Activated CD8-positive, alpha-beta memory T cell treated with anti-CD3 and anti-CD28 coated beads for 36 hours (primary cell): ENCODE measurements around the gene TMEM11. TPM values are rescaled to one million over a fixed set of nuclear protein-coding genes. Genes with fewer than 3 reads are reported as not detected.
"Not testable (repeated sequence)": the region's sequence is repeated elsewhere in the genome, so short reads cannot be mapped to it uniquely, and the experiment has no call there.

ENCODE experiments used
- CTCF ChIA-PET: fragments of 350-600 bp; sonication (Branson Sonifier 250); formaldehyde crosslinking; loops from one replicate; lab custom pipeline; 2021; ENCODE audit warnings: antibody characterized with exemption; lab: Charles Lee
- POLR2A ChIA-PET: fragments of 350-600 bp; sonication (Branson Sonifier 250); formaldehyde crosslinking; loops from one replicate; lab custom pipeline; 2021; ENCODE audit warnings: antibody characterized with exemption; lab: Charles Lee
- total RNA-seq, 2 experiments: library from RNA; stranded (reverse); gene quantifications; one replicate each; pipeline ENCODE4 v1.2.3, GENCODE V29; 2021

The TMEM11 gene
- total RNA-seq, 2 experiments from 2014 or later: 28.2 to 28.6 TPM

GRCh38 chr17:21196126-21196525 is 17.8 kb downstream of the TMEM11 start:
- POLR2A ChIA-PET: no interaction called here
- CTCF ChIA-PET: no interaction called here

- ChIA-PET CTCF (no interaction called here), POLR2A (no interaction called here)
Measured at GRCh38 chr17:21194703-21195102, 19.3 kb downstream of the TMEM11 start.

- CTCF ChIA-PET: no interaction called here
Measured at GRCh38 chr17:21194226-21194625, 19.7 kb downstream of the TMEM11 start.

GRCh38 chr17:21193031-21193430 is 20.9 kb downstream of the TMEM11 start:
- ChIA-PET CTCF (no interaction called here), POLR2A (no interaction called here)

More at GRCh38 chr17:21194226-21194625, 19.7 kb downstream of the TMEM11 start:
- POLR2A ChIA-PET: no interaction called here

GRCh38 chr17:21192414-21192813 is 21.5 kb downstream of the TMEM11 start:
- CTCF ChIA-PET, POLR2A ChIA-PET: not testable (repeated sequence)

- ChIA-PET CTCF (no interaction called here), POLR2A (no interaction called here)
Measured at GRCh38 chr17:21191698-21192097, 22.3 kb downstream of the TMEM11 start.

- POLR2A ChIA-PET: no interaction called here
- CTCF ChIA-PET: interaction anchor here (0.6 kb wide), 1 partner anchor 14 kb away, joined by 4 read pairs; no protein-coding TSS in a partner anchor
Measured at GRCh38 chr17:21190078-21190477, 23.9 kb downstream of the TMEM11 start.

- POLR2A ChIA-PET: no interaction called here
Measured at GRCh38 chr17:21189361-21189760, 24.6 kb downstream of the TMEM11 start.

GRCh38 chr17:21186399-21187187 is 27.4 kb downstream of the TMEM11 start:
- ChIA-PET POLR2A (no interaction called here), CTCF (no interaction called here)

More at GRCh38 chr17:21189361-21189760, 24.6 kb downstream of the TMEM11 start:
- CTCF ChIA-PET: interaction anchor here (0.6 kb wide), 1 partner anchor 15 kb away, joined by 5 read pairs; no protein-coding TSS in a partner anchor

GRCh38 chr17:21185061-21185460 is 28.9 kb downstream of the TMEM11 start:
- CTCF ChIA-PET: no interaction called here
- POLR2A ChIA-PET: no interaction called here

- POLR2A ChIA-PET: no interaction called here
- CTCF ChIA-PET: no interaction called here
Measured at GRCh38 chr17:21184570-21184969, 29.4 kb downstream of the TMEM11 start.

- ChIA-PET CTCF (interaction anchor here (0.9 kb wide), 1 partner anchor 10 kb away, joined by 3 read pairs; no protein-coding TSS in a partner anchor), POLR2A (no interaction called here)
Measured at GRCh38 chr17:21183468-21183867, 30.5 kb downstream of the TMEM11 start.

GRCh38 chr17:21177854-21178600 is 35.9 kb downstream of the TMEM11 start:
- ChIA-PET CTCF (no interaction called here), POLR2A (no interaction called here)

GRCh38 chr17:21177401-21177800 is 36.6 kb downstream of the TMEM11 start:
- ChIA-PET CTCF (no interaction called here), POLR2A (interaction anchor here (0.6 kb wide), 1 partner anchor 155 kb away, joined by 5 read pairs; no protein-coding TSS in a partner anchor)

GRCh38 chr17:21176773-21177395 is 37.1 kb downstream of the TMEM11 start:
- ChIA-PET CTCF (no interaction called here), POLR2A (interaction anchor here (0.6 kb wide), 1 partner anchor 155 kb away, joined by 5 read pairs; no protein-coding TSS in a partner anchor)

GRCh38 chr17:21174713-21175112 is 39.2 kb downstream of the TMEM11 start:
- CTCF ChIA-PET: no interaction called here

GRCh38 chr17:21174186-21174585 is 39.8 kb downstream of the TMEM11 start:
- ChIA-PET CTCF (interaction anchor here (0.7 kb wide), 1 partner anchor 9 kb away, joined by 3 read pairs; no protein-coding TSS in a partner anchor), POLR2A (no interaction called here)

More at GRCh38 chr17:21174713-21175112, 39.2 kb downstream of the TMEM11 start:
- POLR2A ChIA-PET: no interaction called here

- CTCF ChIA-PET: interaction anchor here (0.7 to 1.6 kb wide), 2 partner anchors 10 to 46 kb away, joined by 3 to 4 read pairs; no protein-coding TSS in a partner anchor
- POLR2A ChIA-PET: no interaction called here
Measured at GRCh38 chr17:21173543-21173942, 40.4 kb downstream of the TMEM11 start.

- CTCF ChIA-PET: interaction anchor here (1.6 kb wide), 1 partner anchor 45 kb away, joined by 4 read pairs; no protein-coding TSS in a partner anchor
- POLR2A ChIA-PET: no interaction called here
Measured at GRCh38 chr17:21172846-21173245, 41.1 kb downstream of the TMEM11 start.
